Right lobe of liver (tissue), 6 donors: ENCODE measurements around the gene SLC25A36. TPM values are rescaled to one million over a fixed set of nuclear protein-coding genes. Genes with fewer than 3 reads are reported as not detected.
"Not testable (repeated sequence)": the region's sequence is repeated elsewhere in the genome, so short reads cannot be mapped to it uniquely, and the experiment has no call there.

Experiments used
- ATAC-seq, 4 donors: fragments of 200-7000 bp; cut with Tn5 transposase; one replicate each; pipeline ENCODE4 v1.9.1; 2020; ENCODE audit warnings: mild to moderate bottlenecking in 4 of 4, moderate library complexity in 4 of 4
- DNase-seq, 3 donors: peaks; one replicate each; pipeline ENCODE4 v3.0.0-alpha.2; 2020
- H3K27ac ChIP-seq, 3 donors: fragments of 200-600 bp; one replicate each; pipeline ENCODE4 v1.8.0; 2022
- H3K27me3 ChIP-seq, 2 donors: fragments of 200-600 bp; one replicate each; pipeline ENCODE4 v1.8.0; 2022
- H3K36me3 ChIP-seq, 4 donors: fragments of 200-600 bp; sonication (generic) in 1 of 4; one replicate each; pipeline versions ENCODE4 v1.5.1 to v1.8.0; 2017 to 2022; ENCODE audit warnings: control low read depth in 1 of 4
- H3K4me1 ChIP-seq, 4 donors: fragments of 200-600 bp; sonication (generic) in 1 of 4; one replicate each; pipeline versions ENCODE4 v1.5.1 to v1.8.0; 2017 to 2022; ENCODE audit warnings: control low read depth in 1 of 4
- H3K4me3 ChIP-seq, 3 donors: fragments of 200-600 bp; one replicate each; pipeline ENCODE4 v1.8.0; 2022
- H3K9me3 ChIP-seq, 4 donors: fragments of 200-600 bp; sonication (generic) in 1 of 4; one replicate each; pipeline versions ENCODE4 v1.5.1 to v1.8.0; 2017 to 2022; ENCODE audit warnings: control low read depth in 1 of 4
- CTCF ChIP-seq, 4 donors: fragments of 200-600 bp in 3 of 4; fragments of 450-650 bp in 1 of 4; IDR thresholded peaks; one replicate each; pipeline versions ENCODE4 v1.5.1 to v1.8.0; 2016 to 2022; ENCODE audit warnings: antibody characterized with exemption in 4 of 4, mild to moderate bottlenecking in 2 of 4
- POLR2A ChIP-seq: fragments of 450-650 bp; IDR thresholded peaks from one replicate; pipeline ENCODE4 v1.6.1; 2017; ENCODE audit warnings: antibody characterized with exemption, mild to moderate bottlenecking
- WGBS: methylation state at CpG from one replicate; pipeline ENCODE4 v1.1.6; 2018; ENCODE audit warnings: low coverage, low lambda C conversion rate; ENCODE audit not compliant: insufficient coverage; ENCODE audit errors: missing lambda C conversion rate; 5-methylcytosine and 5-hydroxymethylcytosine counted together
- intact Hi-C, 2 donors: fragments of 100-400 bp; cut with DNase I; formaldehyde crosslinking; loops; one replicate each; pipeline versions ENCODE4 v1.11.2 to v1.14.1; 2022
- total RNA-seq, 6 experiments: library from RNA; depleted of rRNA in 2 of 6; stranded (reverse); fragments of >200 nt in 2 of 6; fragmentation: NEBNext Ultra II Directional in 3 of 6; extraction: Animal tissue kit (Norgen Biotek cat#: 25700) in 3 of 6; gene quantifications; one replicate each; pipeline versions ENCODE4 v1.1.0 to v1.2.4, GENCODE V29; 2016 to 2023
- donor health status: DM: no; HTN: yes; CAD: no.
- donor health status: DM: no; HTN: no; CAD: no.
- donor health status: DM: no; HTN: no; CAD: no.
- donor health status: DM: no; HTN: yes; CAD: no.
- donor health status: DM: no; HTN: yes; CAD: no.

The SLC25A36 gene
- total RNA-seq, 6 experiments from 2014 or later, result 2.8 to 6.0 (median 5.1) TPM

- no peak for TF ChIP-seq CTCF (IDR thresholded peaks at IDR 0.05)
- no peak for TF ChIP-seq POLR2A
- WGBS, result 69% methylated on average over 2 of the region's 2 CpGs
- H3K36me3 ChIP-seq, result no peaks in the 10 kb centered on the region
- no peaks in the 10 kb centered on the region for H3K4me1 ChIP-seq
- H3K27ac ChIP-seq, result no peak overlapping the region
- no peaks in the 10 kb centered on the region for H3K9me3 ChIP-seq
- ATAC-seq (no peak), DNase-seq (no peak)
- H3K27me3 ChIP-seq, result peaks cover 0 to 14% of the 10 kb centered on the region in 2 donors
- intact Hi-C loops, result loop anchor here in 1 of 2 donors (10.0 kb wide), 1 partner anchor 182 kb away; no protein-coding TSS in a partner anchor
- H3K4me3 ChIP-seq, result no peak overlapping the region
Measured at GRCh38 chr3:141012571-141012970, 70.9 kb downstream of the SLC25A36 start.

- intact Hi-C loops, result loop anchor here in 1 of 2 donors (10.0 kb wide), 1 partner anchor 179 kb away; no protein-coding TSS in a partner anchor
Measured at GRCh38 chr3:141015481-141015880, 73.8 kb downstream of the SLC25A36 start.

DNA sequence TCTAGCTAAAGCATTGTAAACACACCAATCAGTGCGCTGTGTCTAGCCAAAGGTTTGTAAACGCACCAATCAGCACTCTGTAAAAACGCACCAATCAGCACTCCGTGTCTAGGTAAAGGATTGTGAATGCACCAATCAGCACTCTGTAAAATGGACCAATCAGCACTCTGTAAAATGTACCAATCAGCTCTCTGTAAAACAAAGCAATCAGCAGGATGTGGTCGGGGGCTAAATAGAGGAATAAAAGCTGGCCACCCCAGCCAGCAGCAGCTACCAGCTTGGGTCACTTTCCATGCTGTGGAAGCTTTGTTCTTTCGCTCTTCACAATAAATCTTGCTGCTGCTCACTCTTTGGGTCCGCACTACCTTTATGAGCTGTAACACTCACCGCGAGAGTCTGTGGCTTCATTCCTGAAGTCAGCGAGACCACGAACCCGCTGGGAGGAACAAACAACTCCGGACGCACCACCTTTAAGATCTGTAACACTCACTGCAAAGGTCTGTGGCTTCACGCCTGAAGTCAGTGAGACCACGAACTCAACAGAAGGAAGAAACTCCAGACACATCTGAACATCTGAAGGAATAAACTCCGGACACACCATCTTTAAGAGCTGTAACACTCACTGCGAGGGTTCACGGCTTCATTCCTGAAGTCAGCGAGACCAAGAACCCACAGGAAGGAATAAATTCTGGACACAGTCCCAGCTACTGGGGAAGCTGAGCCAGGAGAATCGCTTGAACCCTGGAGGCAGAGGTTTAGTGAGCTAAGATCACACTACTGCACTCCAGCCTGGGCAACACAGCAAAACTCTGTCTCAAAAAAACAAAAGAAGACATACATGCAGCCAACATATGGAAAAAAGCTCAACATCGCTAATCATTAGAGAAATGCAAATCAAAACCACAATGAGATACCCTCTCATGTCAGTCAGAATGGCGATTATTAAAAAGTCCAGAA, 76.0 kb downstream of the SLC25A36 start:
- H3K27me3 ChIP-seq, H3K9me3 ChIP-seq, H3K27ac ChIP-seq, H3K36me3 ChIP-seq, ATAC-seq, DNase-seq, H3K4me3 ChIP-seq, H3K4me1 ChIP-seq: not testable (repeated sequence)
- intact Hi-C loops, result loop anchor here in 1 of 2 donors (10.0 kb wide), 1 partner anchor 177 kb away; no protein-coding TSS in a partner anchor
- 65% methylated on average over 19 of the region's 23 CpGs for WGBS

More at GRCh38 chr3:141015481-141015880, 73.8 kb downstream of the SLC25A36 start:
- Histone ChIP-seq H3K9me3 (no peaks in the 10 kb centered on the region), H3K27ac (no peak overlapping the region), H3K36me3 (no peaks in the 10 kb centered on the region), H3K4me1 (no peaks in the 10 kb centered on the region), H3K4me3 (no peak overlapping the region), H3K27me3 (peaks cover 0 to 7% of the 10 kb centered on the region in 2 donors)
- ATAC-seq, result no peak
- 84% methylated on average over 3 of the region's 3 CpGs for WGBS
- no peak for DNase-seq
- TF ChIP-seq POLR2A, result no peak
- no peak for TF ChIP-seq CTCF (IDR thresholded peaks at IDR 0.05)

DNA sequence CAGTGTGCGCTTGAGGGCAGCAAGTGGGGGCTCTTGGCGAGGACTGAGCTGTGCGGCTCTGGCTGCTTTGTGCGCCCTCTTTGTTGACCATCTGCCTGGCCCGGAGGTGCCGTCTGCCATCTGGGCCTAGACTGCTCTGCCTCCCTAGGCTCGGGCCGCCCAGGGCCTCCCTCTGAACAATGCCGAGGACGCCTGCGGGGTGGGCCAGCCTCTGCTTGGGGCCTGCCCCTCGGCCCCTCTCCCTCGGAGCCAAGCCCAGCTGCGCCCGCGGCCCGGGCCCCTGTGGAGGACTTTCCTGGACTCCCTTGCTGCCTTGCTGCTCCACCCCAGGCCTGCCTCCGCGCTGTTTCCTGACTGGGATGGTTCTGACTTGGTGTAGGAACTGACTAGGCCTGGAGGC, 77.6 kb downstream of the SLC25A36 start:
- H3K36me3 ChIP-seq, result no peaks in the 10 kb centered on the region
- no peak overlapping the region for H3K27ac ChIP-seq
- no peaks in the 10 kb centered on the region for H3K4me1 ChIP-seq
- no peaks in the 10 kb centered on the region for H3K9me3 ChIP-seq
- ATAC-seq (peak in 1 of 4 donors; percentile 52), DNase-seq (no peak)
- H3K4me3 ChIP-seq, result no peak overlapping the region
- TF ChIP-seq CTCF (IDR thresholded peaks at IDR 0.05), result no peak
- TF ChIP-seq POLR2A, result no peak
- intact Hi-C loops, result loop anchor here in 1 of 2 donors (10.0 kb wide), 1 partner anchor 176 kb away; no protein-coding TSS in a partner anchor
- WGBS, result no CpG with 5 or more reads among the region's 19 CpGs
- H3K27me3 ChIP-seq, result no peaks in the 10 kb centered on the region
